ENCODE measurements around the gene GAPDH. TPM values are rescaled to one million over a fixed set of nuclear protein-coding genes. Genes with fewer than 3 reads are reported as not detected.

The GAPDH gene
- total RNA-seq, 1 experiment from 2014 or later = 4,097 TPM

GRCh38 chr12:6562881-6563280 lies 28.6 kb downstream of the GAPDH start:
- peak overlapping the region; percentile 35 for H3K27ac Mint-ChIP-seq (ENCODE audit: low read depth, unreplicated experiment)

GRCh38 chr12:6563448-6564050 lies 29.2 kb downstream of the GAPDH start:
- ChIA-PET POLR2A (no interaction called here), CTCF (interaction anchor here (0.5 to 6.7 kb wide), 24 partner anchors 10 to 1354 kb away, joined by 3 to 40 read pairs (median 5); no protein-coding TSS in a partner anchor)
- Mint-ChIP-seq H3K36me3 (ENCODE audit: insufficient read depth, unreplicated experiment) (peaks cover 94% of the 10 kb centered on the region), H3K4me1 (ENCODE audit: insufficient read depth, unreplicated experiment) (peaks cover 7% of the 10 kb centered on the region), H3K27ac (ENCODE audit: low read depth, unreplicated experiment) (no peak overlapping the region), H3K9me3 (ENCODE audit: unreplicated experiment) (no peaks in the 10 kb centered on the region), H3K27me3 (ENCODE audit: insufficient read depth, unreplicated experiment) (no peaks in the 10 kb centered on the region), H3K4me3 (ENCODE audit: unreplicated experiment) (no peak overlapping the region)
- intact Hi-C loops (cut with micrococcal nuclease) = loop anchor here (5.0 kb wide), 1 partner anchor 134 kb away; no protein-coding TSS in a partner anchor
- DNase-seq (ENCODE audit: unreplicated experiment) = peak; percentile 61
- no TSS peak for BruUV-seq (replicated peaks)
- TF ChIP-seq CTCF (IDR thresholded peaks at IDR 0.05; ENCODE audit: unreplicated experiment) = peak; percentile 64

More at GRCh38 chr12:6562881-6563280, 28.6 kb downstream of the GAPDH start:
- no peaks in the 10 kb centered on the region for H3K9me3 Mint-ChIP-seq (ENCODE audit: unreplicated experiment)
- ChIA-PET CTCF (interaction anchor here (0.5 to 6.7 kb wide), 17 partner anchors 10 to 560 kb away, joined by 3 to 40 read pairs (median 5); no protein-coding TSS in a partner anchor), POLR2A (no interaction called here)
- peaks cover 94% of the 10 kb centered on the region for H3K36me3 Mint-ChIP-seq (ENCODE audit: insufficient read depth, unreplicated experiment)
- no peak overlapping the region for H3K4me3 Mint-ChIP-seq (ENCODE audit: unreplicated experiment)
- no TSS peak for BruUV-seq (replicated peaks)
- peaks cover 7% of the 10 kb centered on the region for H3K4me1 Mint-ChIP-seq (ENCODE audit: insufficient read depth, unreplicated experiment)
- no peaks in the 10 kb centered on the region for H3K27me3 Mint-ChIP-seq (ENCODE audit: insufficient read depth, unreplicated experiment)
- TF ChIP-seq CTCF (IDR thresholded peaks at IDR 0.05; ENCODE audit: unreplicated experiment) = no peak
- no peak for DNase-seq (ENCODE audit: unreplicated experiment)
- intact Hi-C loops (cut with micrococcal nuclease) = loop anchor here (5.0 kb wide), 1 partner anchor 134 kb away; no protein-coding TSS in a partner anchor

DNA sequence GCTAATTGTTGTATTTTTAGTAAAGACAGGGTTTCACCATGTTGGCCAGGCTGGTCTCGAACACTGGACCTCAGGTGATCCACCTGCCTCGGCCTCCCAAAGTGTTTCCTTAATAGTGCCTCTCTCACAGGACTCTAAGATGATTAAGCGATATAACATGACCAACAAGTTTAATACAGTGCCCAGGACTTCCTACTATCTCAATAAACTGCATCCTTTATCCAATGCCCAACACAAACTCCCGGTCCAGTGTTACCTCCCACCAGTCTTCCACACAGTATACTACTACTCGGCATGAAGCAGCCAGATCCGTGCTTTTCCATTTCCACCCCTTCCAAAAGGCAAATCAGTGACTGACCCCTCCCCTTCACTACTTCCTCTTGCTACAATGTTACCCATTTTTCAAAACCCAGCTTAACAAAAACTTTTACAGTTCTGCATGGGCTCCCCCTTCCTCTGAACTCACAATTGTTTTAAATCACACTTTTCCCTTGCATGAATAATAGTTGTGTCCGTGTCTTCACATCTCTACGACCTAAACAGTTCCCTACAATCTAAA lies 32.9 kb downstream of the GAPDH start:
- Mint-ChIP-seq H3K36me3 (ENCODE audit: insufficient read depth, unreplicated experiment) (peaks cover 99% of the 10 kb centered on the region), H3K9me3 (ENCODE audit: unreplicated experiment) (no peaks in the 10 kb centered on the region), H3K4me1 (ENCODE audit: insufficient read depth, unreplicated experiment) (peaks cover 13% of the 10 kb centered on the region), H3K27ac (ENCODE audit: low read depth, unreplicated experiment) (peak overlapping the region; percentile 99), H3K27me3 (ENCODE audit: insufficient read depth, unreplicated experiment) (no peaks in the 10 kb centered on the region), H3K4me3 (ENCODE audit: unreplicated experiment) (peak overlapping the region; percentile 100)
- peak; percentile 21 for DNase-seq (ENCODE audit: unreplicated experiment)
- BruUV-seq (replicated peaks) = no TSS peak
- ChIA-PET POLR2A (interaction anchor here (0.6 to 3.4 kb wide), 23 partner anchors 8 to 624 kb away, joined by 3 to 25 read pairs (median 4); partner anchors contain the start of genes COPS7A, GAPDH, LTBR and MRPL51), CTCF (interaction anchor here (0.8 to 6.7 kb wide), 6 partner anchors 10 to 143 kb away, joined by 3 to 40 read pairs (median 4); no protein-coding TSS in a partner anchor)
- intact Hi-C loops (cut with micrococcal nuclease) = loop anchor here (5.0 kb wide), 1 partner anchor 210 kb away; no protein-coding TSS in a partner anchor
- no peak for TF ChIP-seq CTCF (IDR thresholded peaks at IDR 0.05; ENCODE audit: unreplicated experiment)

- ChIA-PET POLR2A (interaction anchor here (1.5 to 2.7 kb wide), 4 partner anchors 8 to 120 kb away, joined by 5 to 24 read pairs (median 8); partner anchors contain the start of gene ZNF384), CTCF (no interaction called here)
- TF ChIP-seq CTCF (IDR thresholded peaks at IDR 0.05; ENCODE audit: unreplicated experiment) = no peak
- BruUV-seq (replicated peaks) = no TSS peak
- Mint-ChIP-seq H3K4me3 (ENCODE audit: unreplicated experiment) (peak overlapping the region; percentile 100), H3K27me3 (ENCODE audit: insufficient read depth, unreplicated experiment) (no peaks in the 10 kb centered on the region), H3K36me3 (ENCODE audit: insufficient read depth, unreplicated experiment) (peaks cover 99% of the 10 kb centered on the region), H3K9me3 (ENCODE audit: unreplicated experiment) (no peaks in the 10 kb centered on the region), H3K4me1 (ENCODE audit: insufficient read depth, unreplicated experiment) (peaks cover 13% of the 10 kb centered on the region), H3K27ac (ENCODE audit: low read depth, unreplicated experiment) (no peak overlapping the region)
- intact Hi-C loops (cut with micrococcal nuclease) = loop anchor here (5.0 kb wide), 1 partner anchor 208 kb away; no protein-coding TSS in a partner anchor
- DNase-seq (ENCODE audit: unreplicated experiment) = no peak
Observed at GRCh38 chr12:6569312-6569711, 35.0 kb downstream of the GAPDH start.
